CD14-positive monocyte (primary cell): Measurements from ENCODE around the gene DDX10. TPM values are rescaled to one million over a fixed set of nuclear protein-coding genes. Genes with fewer than 3 reads are reported as not detected.

Experiments
- DNase-seq, 3 donors: peaks; one replicate each; pipeline ENCODE4 v3.0.0-alpha.2; 2011 to 2022
- H2AFZ ChIP-seq: 2 replicates; pipeline ENCODE4 v1.6.0; 2012; ENCODE audit warnings: mild to moderate bottlenecking, low read depth, low read length, inconsistent platforms; ENCODE audit not compliant: insufficient read depth, poor library complexity, severe bottlenecking
- H3K27ac ChIP-seq, 2 donors: 1 replicate in 1 of 2; 2 replicates in 1 of 2; pipeline ENCODE4 v1.5.1; 2012 to 2013; ENCODE audit warnings: low read length in 2 of 2, control low read depth in 1 of 2, inconsistent platforms in 1 of 2, low read depth in 1 of 2, mild to moderate bottlenecking in 1 of 2
- H3K27me3 ChIP-seq, 2 donors: one replicate each; pipeline versions ENCODE4 v1.6.0 to v1.6.1; 2011 to 2013; ENCODE audit warnings: low read length in 2 of 2; ENCODE audit not compliant: control insufficient read depth in 2 of 2, insufficient read depth in 2 of 2
- H3K36me3 ChIP-seq, 2 donors: replicated peaks in 1 of 2; 1 replicate in 1 of 2; 2 replicates in 1 of 2; pipeline versions ENCODE4 v1.5.1 to v1.6.1; 2012 to 2013; ENCODE audit warnings: low read length in 2 of 2, control low read depth in 1 of 2, inconsistent platforms in 1 of 2, mild to moderate bottlenecking in 1 of 2; ENCODE audit not compliant: insufficient read depth in 2 of 2, control insufficient read depth in 1 of 2
- H3K4me1 ChIP-seq, 2 donors: 1 replicate in 1 of 2; 2 replicates in 1 of 2; pipeline versions ENCODE4 v1.5.1 to v1.6.1; 2012 to 2013; ENCODE audit warnings: low read length in 2 of 2, control low read depth in 1 of 2, inconsistent platforms in 1 of 2, mild to moderate bottlenecking in 1 of 2, moderate library complexity in 1 of 2; ENCODE audit not compliant: insufficient read depth in 2 of 2, control insufficient read depth in 1 of 2
- H3K4me2 ChIP-seq: replicated peaks from 2 replicates; pipeline ENCODE3; 2012; ENCODE audit warnings: low read length, moderate library complexity, mild to moderate bottlenecking; ENCODE audit not compliant: poor library complexity, severe bottlenecking; ENCODE audit errors: extremely low read depth
- H3K4me3 ChIP-seq, 3 experiments: fragments of 200-600 bp in 1 of 3; sonication (generic) in 1 of 3; replicated peaks in 1 of 3; 1 replicate in 2 of 3; 2 replicates in 1 of 3; pipeline ENCODE4 v1.5.1; 2011 to 2013; ENCODE audit warnings: low read length in 3 of 3, mild to moderate bottlenecking in 3 of 3, control low read depth in 2 of 3, low read depth in 2 of 3, inconsistent platforms in 1 of 3, moderate library complexity in 1 of 3
- H3K79me2 ChIP-seq: 2 replicates; pipeline ENCODE4 v1.6.0; 2012; ENCODE audit warnings: mild to moderate bottlenecking, control low read depth, inconsistent platforms, low read length, moderate library complexity; ENCODE audit not compliant: insufficient read depth
- H3K9ac ChIP-seq: 2 replicates; pipeline ENCODE4 v1.6.0; 2017; ENCODE audit warnings: low read length, mild to moderate bottlenecking; ENCODE audit not compliant: insufficient read depth, poor library complexity, severe bottlenecking
- H3K9me3 ChIP-seq, 2 donors: replicated peaks in 1 of 2; 1 replicate in 1 of 2; 2 replicates in 1 of 2; pipeline versions ENCODE4 v1.5.1 to v1.6.1; 2012 to 2013; ENCODE audit warnings: low read length in 2 of 2, control low read depth in 1 of 2; ENCODE audit not compliant: control insufficient read depth in 1 of 2, insufficient read depth in 1 of 2
- H4K20me1 ChIP-seq: 2 replicates; pipeline ENCODE4 v1.6.0; 2012; ENCODE audit warnings: mild to moderate bottlenecking, low read length, control low read depth, moderate library complexity; ENCODE audit not compliant: insufficient read depth
- H3K27ac Mint-ChIP-seq, 7 donors: one replicate each; pipeline ENCODE4 v1.8.0; 2020; ENCODE audit warnings: mild to moderate bottlenecking in 7 of 7, mixed read lengths in 7 of 7, moderate library complexity in 6 of 7, inconsistent platforms in 2 of 7
- H3K27me3 Mint-ChIP-seq, 3 donors: one replicate each; pipeline ENCODE4 v1.8.0; 2021 to 2022; ENCODE audit warnings: low read depth in 3 of 3, mild to moderate bottlenecking in 3 of 3, mixed read lengths in 3 of 3, moderate library complexity in 3 of 3, inconsistent platforms in 1 of 3
- H3K36me3 Mint-ChIP-seq, 2 donors: one replicate each; pipeline ENCODE4 v1.8.0; 2020; ENCODE audit warnings: mixed read lengths in 2 of 2, inconsistent platforms in 1 of 2, mild to moderate bottlenecking in 1 of 2
- H3K4me1 Mint-ChIP-seq: one replicate; pipeline ENCODE4 v1.8.0; 2020; ENCODE audit warnings: mild to moderate bottlenecking, mixed read lengths
- H3K4me3 Mint-ChIP-seq, 2 donors: one replicate each; pipeline ENCODE4 v1.8.0; 2020; ENCODE audit warnings: mild to moderate bottlenecking in 2 of 2, mixed read lengths in 2 of 2, moderate library complexity in 1 of 2
- H3K9me3 Mint-ChIP-seq, 7 donors: one replicate each; pipeline ENCODE4 v1.8.0; 2020 to 2022; ENCODE audit warnings: mixed read lengths in 7 of 7, mild to moderate bottlenecking in 6 of 7, moderate library complexity in 6 of 7, inconsistent platforms in 2 of 7
- CTCF ChIP-seq: fragments of 200-600 bp; IDR thresholded peaks from one replicate; pipeline ENCODE4 v1.8.0; 2022; ENCODE audit warnings: antibody characterized with exemption, mild to moderate bottlenecking
- WGBS: methylation state at CpG from one replicate; pipeline ENCODE4 v1.1.5; 2013; ENCODE audit warnings: missing lambda C conversion rate; ENCODE audit not compliant: insufficient coverage; 5-methylcytosine and 5-hydroxymethylcytosine counted together
- intact Hi-C, 2 donors: fragments of 100-400 bp; cut with micrococcal nuclease; formaldehyde crosslinking; loops; one replicate each; pipeline versions ENCODE4 v1.15.0 to v1.15.1; 2023
- polyA plus RNA-seq, 3 donors: library from polyadenylated mRNA; depleted of rRNA in 1 of 3; unstranded in 2 of 3; stranded (reverse) in 1 of 3; fragments of 300-500 nt in 2 of 3; fragments of >200 nt in 1 of 3; fragmentation: Illumina TruSeq in 2 of 3; gene quantifications; 1 replicate in 2 of 3; 2 replicates in 1 of 3; pipeline ENCODE4 v1.2.3, GENCODE V29; 2012 to 2021

The DDX10 gene
- polyA plus RNA-seq, 3 donors, result 5.0 to 6.3 (median 5.3) TPM

DNA sequence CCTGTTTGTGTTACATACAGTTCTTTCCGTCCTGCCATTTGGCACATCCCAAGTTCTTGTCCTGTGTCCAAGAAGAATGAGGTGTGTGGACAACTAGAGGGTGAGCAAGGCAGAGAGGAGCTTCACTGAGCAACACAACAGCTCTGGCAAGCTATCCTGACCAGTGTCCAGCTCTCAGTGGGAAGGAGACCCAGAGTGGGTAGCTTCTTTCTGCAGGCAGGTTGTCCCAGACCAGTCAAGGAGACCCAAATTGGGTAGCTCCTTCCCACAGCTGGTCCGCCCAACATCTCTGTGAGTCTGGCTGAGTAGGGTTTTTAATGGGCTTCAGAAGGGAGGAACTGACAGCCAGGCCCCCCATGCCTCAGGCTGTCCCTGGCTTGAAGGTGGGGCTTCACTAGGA is 36.1 kb upstream of the DDX10 start:
- no peak overlapping the region for H3K27ac ChIP-seq
- no peak overlapping the region for H2AFZ ChIP-seq
- H3K4me3 Mint-ChIP-seq, result no peak overlapping the region
- H3K36me3 Mint-ChIP-seq, result no peaks in the 10 kb centered on the region
- 100% methylated on average over 1 of the region's 2 CpGs for WGBS
- H3K9me3 ChIP-seq, result peaks cover 12 to 19% of the 10 kb centered on the region in 2 donors
- no peak for DNase-seq
- H3K4me1 ChIP-seq, result no peaks in the 10 kb centered on the region
- H4K20me1 ChIP-seq, result no peaks in the 10 kb centered on the region
- H3K27ac Mint-ChIP-seq, result no peak overlapping the region
- H3K4me1 Mint-ChIP-seq, result no peaks in the 10 kb centered on the region
- intact Hi-C loops, result no loop called here
- no peak overlapping the region for H3K9ac ChIP-seq
- peaks cover 0 to 10% (median 3%) of the 10 kb centered on the region in 3 donors for H3K27me3 Mint-ChIP-seq
- no peak for TF ChIP-seq CTCF
- no peak overlapping the region for H3K4me2 ChIP-seq
- H3K27me3 ChIP-seq, result no peaks in the 10 kb centered on the region
- no peaks in the 10 kb centered on the region for H3K79me2 ChIP-seq
- H3K36me3 ChIP-seq, result no peaks in the 10 kb centered on the region
- peaks cover 14 to 33% (median 24%) of the 10 kb centered on the region in 7 donors for H3K9me3 Mint-ChIP-seq
- no peak overlapping the region for H3K4me3 ChIP-seq

GRCh38 chr11:108629274-108629673 is 35.6 kb upstream of the DDX10 start:
- Mint-ChIP-seq H3K9me3 (peaks cover 14 to 33% (median 24%) of the 10 kb centered on the region in 7 donors), H3K4me1 (no peaks in the 10 kb centered on the region), H3K4me3 (no peak overlapping the region), H3K27me3 (peaks cover 0 to 10% (median 4%) of the 10 kb centered on the region in 3 donors), H3K36me3 (no peaks in the 10 kb centered on the region), H3K27ac (no peak overlapping the region)
- intact Hi-C loops, result no loop called here
- Histone ChIP-seq H3K9me3 (peaks cover 12 to 19% of the 10 kb centered on the region in 2 donors), H3K9ac (no peak overlapping the region), H3K4me2 (no peak overlapping the region), H3K27ac (no peak overlapping the region), H4K20me1 (no peaks in the 10 kb centered on the region), H3K4me3 (no peak overlapping the region), H3K4me1 (no peaks in the 10 kb centered on the region), H3K79me2 (no peaks in the 10 kb centered on the region), H3K27me3 (no peaks in the 10 kb centered on the region), H2AFZ (no peak overlapping the region), H3K36me3 (no peaks in the 10 kb centered on the region)
- 97% methylated on average over 3 of the region's 3 CpGs for WGBS
- DNase-seq, result no peak
- TF ChIP-seq CTCF, result no peak
